Loucy (cell line): ENCODE measurements around the gene THAP9.
"Not testable (repeated sequence)": the region's sequence is repeated elsewhere in the genome, so short reads cannot be mapped to it uniquely, and the experiment has no call there.

Experiments
- H2AFZ ChIP-seq: fragments of 200-600 bp; sonication (generic); 2 replicates; pipeline ENCODE4 v1.6.0; 2016; ENCODE audit warnings: antibody characterized with exemption, mild to moderate bottlenecking, low read length, moderate library complexity
- H3F3A ChIP-seq: fragments of 200-600 bp; 2 replicates; pipeline ENCODE4 v1.6.0; 2016; ENCODE audit warnings: antibody characterized with exemption, low read depth, mild to moderate bottlenecking
- H3K27me3 ChIP-seq: fragments of 200-600 bp; sonication (generic); 2 replicates; pipeline ENCODE4 v1.6.1; 2014; ENCODE audit warnings: low read length, mild to moderate bottlenecking; ENCODE audit not compliant: insufficient read depth, poor library complexity, severe bottlenecking
- H3K36me3 ChIP-seq: fragments of 200-600 bp; sonication (generic); 2 replicates; pipeline ENCODE4 v1.6.1; 2016; ENCODE audit warnings: low read length; ENCODE audit not compliant: insufficient read depth
- H3K4me1 ChIP-seq: fragments of 200-600 bp; sonication (generic); 2 replicates; pipeline ENCODE4 v1.5.1; 2014; ENCODE audit warnings: low read length, mild to moderate bottlenecking; ENCODE audit not compliant: insufficient read depth, poor library complexity, severe bottlenecking
- H3K4me2 ChIP-seq: fragments of 200-600 bp; sonication (generic); 2 replicates; pipeline ENCODE4 v1.6.0; 2014; ENCODE audit warnings: antibody characterized with exemption, low read length, low read depth, mild to moderate bottlenecking; ENCODE audit not compliant: poor library complexity, severe bottlenecking
- H3K4me3 ChIP-seq: fragments of 200-600 bp; sonication (generic); 2 replicates; pipeline ENCODE4 v1.5.1; 2014; ENCODE audit warnings: low read length, mild to moderate bottlenecking, mixed read lengths; ENCODE audit not compliant: poor library complexity, severe bottlenecking
- H3K79me2 ChIP-seq: fragments of 200-600 bp; sonication (generic); 2 replicates; pipeline ENCODE4 v1.6.1; 2014; ENCODE audit warnings: low read length; ENCODE audit not compliant: insufficient read depth
- H3K9ac ChIP-seq: fragments of 200-600 bp; sonication (generic); 2 replicates; pipeline ENCODE4 v1.6.0; 2014; ENCODE audit warnings: mild to moderate bottlenecking, low read depth, low read length, moderate library complexity; ENCODE audit not compliant: poor library complexity, severe bottlenecking
- H3K9me2 ChIP-seq: fragments of 200-600 bp; sonication (generic); replicated peaks from 2 replicates; pipeline ENCODE4 v1.6.1; 2016; ENCODE audit warnings: low read depth, low read length, mixed read lengths
- H3K9me3 ChIP-seq: fragments of 200-600 bp; sonication (generic); 2 replicates; pipeline ENCODE4 v1.6.1; 2014; ENCODE audit warnings: mild to moderate bottlenecking, antibody characterized with exemption, low read length, low read depth; ENCODE audit not compliant: insufficient read depth
- H4K20me1 ChIP-seq: fragments of 200-600 bp; sonication (generic); 2 replicates; pipeline ENCODE4 v1.6.0; 2014; ENCODE audit warnings: antibody characterized with exemption, low read length, mild to moderate bottlenecking; ENCODE audit not compliant: insufficient read depth, poor library complexity, severe bottlenecking
- CTCF ChIP-seq: fragments of 200-600 bp; sonication (generic); conservative IDR thresholded peaks from 2 replicates; pipeline ENCODE4 v1.5.1; 2014; ENCODE audit warnings: mild to moderate bottlenecking, antibody characterized with exemption, low read length
- EZH2phosphoT487 ChIP-seq: fragments of 200-600 bp; IDR thresholded peaks from 2 replicates; pipeline ENCODE4 v1.6.1; 2018; ENCODE audit warnings: antibody characterized with exemption, mild to moderate bottlenecking, moderate library complexity, borderline replicate concordance

The THAP9 gene

GRCh38 chr4:82906469-82906868 is 5.9 kb downstream of the THAP9 start:
- Histone ChIP-seq H4K20me1 (no peaks in the 10 kb centered on the region), H2AFZ (no peak overlapping the region), H3K79me2 (peaks cover 19% of the 10 kb centered on the region), H3K4me3 (no peak overlapping the region), H3F3A (no peaks in the 10 kb centered on the region; the same call in 1 of the 2 replicates), H3K4me2 (peak overlapping the region; percentile 84), H3K27me3 (no peaks in the 10 kb centered on the region), H3K9me2 (no peaks in the 10 kb centered on the region), H3K9me3 (no peaks in the 10 kb centered on the region), H3K9ac (no peak overlapping the region), H3K4me1 (peaks cover 36% of the 10 kb centered on the region), H3K36me3 (no peaks in the 10 kb centered on the region)
- TF ChIP-seq EZH2phosphoT487 (no peak), CTCF (no peak)

- H2AFZ ChIP-seq: no peak overlapping the region
- no peaks in the 10 kb centered on the region for H3K36me3 ChIP-seq
- H3K9ac ChIP-seq: no peak overlapping the region
- H3F3A ChIP-seq: no peaks in the 10 kb centered on the region; the same call in 1 of the 2 replicates
- no peaks in the 10 kb centered on the region for H4K20me1 ChIP-seq
- H3K9me3 ChIP-seq: no peaks in the 10 kb centered on the region
- H3K27me3 ChIP-seq: no peaks in the 10 kb centered on the region
- H3K79me2 ChIP-seq: no peaks in the 10 kb centered on the region
- H3K4me3 ChIP-seq: no peak overlapping the region
- TF ChIP-seq CTCF (no peak), EZH2phosphoT487 (no peak)
- peaks cover 20% of the 10 kb centered on the region for H3K4me1 ChIP-seq
- no peaks in the 10 kb centered on the region for H3K9me2 ChIP-seq
- no peak overlapping the region for H3K4me2 ChIP-seq
These were observed 8.8 kb downstream of the THAP9 start for GRCh38 chr4:82909326-82909725.

GRCh38 chr4:82913305-82913704 is 12.8 kb downstream of the THAP9 start:
- Histone ChIP-seq H3K4me2 (no peak overlapping the region), H3F3A (no peaks in the 10 kb centered on the region), H2AFZ (no peak overlapping the region), H3K36me3 (peaks cover 7% of the 10 kb centered on the region; the same call in 1 of the 2 replicates), H3K9me3 (no peaks in the 10 kb centered on the region), H3K27me3 (no peaks in the 10 kb centered on the region), H3K9ac (no peak overlapping the region), H4K20me1 (no peaks in the 10 kb centered on the region), H3K79me2 (no peaks in the 10 kb centered on the region), H3K4me3 (no peak overlapping the region), H3K9me2 (no peaks in the 10 kb centered on the region), H3K4me1 (peaks cover 2% of the 10 kb centered on the region)
- TF ChIP-seq EZH2phosphoT487 (no peak), CTCF (no peak)

- not testable (repeated sequence) for H3K4me2 ChIP-seq, H3K9ac ChIP-seq, H3K27me3 ChIP-seq, H3K36me3 ChIP-seq, H3K9me3 ChIP-seq, H4K20me1 ChIP-seq, H3K9me2 ChIP-seq, H3K79me2 ChIP-seq, H3K4me1 ChIP-seq, H3F3A ChIP-seq, H3K4me3 ChIP-seq, H2AFZ ChIP-seq
These were observed 13.4 kb downstream of the THAP9 start for GRCh38 chr4:82913968-82914367.
